ENCODE measurements around the gene AKAP9. TPM values are rescaled to one million over a fixed set of nuclear protein-coding genes. Genes with fewer than 3 reads are reported as not detected.
A peak's percentile ranks its signal among the peaks of the same experiment; 100 is the strongest.

Gene AKAP9
- total and polyA plus RNA-seq, 3 donors from 2014 or later, result 6.7 to 69.0 (median 67.3) TPM

- no peaks in the 10 kb centered on the region for H3K27me3 ChIP-seq
- no peak overlapping the region for H3K27ac ChIP-seq
- H3K4me1 ChIP-seq, result peaks cover 9% of the 10 kb centered on the region
- no peak for DNase-seq
- H3K36me3 ChIP-seq (ENCODE audit: low read depth, missing control alignments), result no peaks in the 10 kb centered on the region
- H3K9me3 ChIP-seq, result no peaks in the 10 kb centered on the region
- TF ChIP-seq CTCF (IDR thresholded peaks at IDR 0.05), result no peak
- no peak for TF ChIP-seq POLR2A (IDR thresholded peaks at IDR 0.05)
- H3K4me3 ChIP-seq, result no peak overlapping the region
- intact Hi-C loops (cut with DNase I; ENCODE audit: low total_unique reads), result no loop called here
These were observed 111.0 kb downstream of the AKAP9 start for GRCh38 chr7:92051655-92052054.

- H3K27me3 ChIP-seq, result no peaks in the 10 kb centered on the region
- no peak overlapping the region for H3K27ac ChIP-seq
- no peak for DNase-seq
- no peak for TF ChIP-seq POLR2A (IDR thresholded peaks at IDR 0.05)
- TF ChIP-seq CTCF (IDR thresholded peaks at IDR 0.05), result no peak
- peaks cover 12% of the 10 kb centered on the region for H3K4me1 ChIP-seq
- no peak overlapping the region for H3K4me3 ChIP-seq
- H3K36me3 ChIP-seq (ENCODE audit: low read depth, missing control alignments), result no peaks in the 10 kb centered on the region
- intact Hi-C loops (cut with DNase I; ENCODE audit: low total_unique reads), result no loop called here
- H3K9me3 ChIP-seq, result no peaks in the 10 kb centered on the region
- 81 to 84% methylated on average over 2 of the region's 2 CpGs for WGBS, 2 donors
These were observed 111.5 kb downstream of the AKAP9 start for GRCh38 chr7:92052159-92052558.

- no peaks in the 10 kb centered on the region for H3K9me3 ChIP-seq
- intact Hi-C loops (cut with DNase I; ENCODE audit: low total_unique reads), result no loop called here
- H3K36me3 ChIP-seq (ENCODE audit: low read depth, missing control alignments), result no peaks in the 10 kb centered on the region
- H3K27me3 ChIP-seq, result no peaks in the 10 kb centered on the region
- no peak overlapping the region for H3K27ac ChIP-seq
- TF ChIP-seq POLR2A (IDR thresholded peaks at IDR 0.05), result no peak
- no peak overlapping the region for H3K4me3 ChIP-seq
- peaks cover 18% of the 10 kb centered on the region for H3K4me1 ChIP-seq
- WGBS, 2 donors, result 77 to 82% methylated on average over 3 of the region's 3 CpGs
- DNase-seq, result no peak
These were observed 112.0 kb downstream of the AKAP9 start for GRCh38 chr7:92052684-92053083.

- 57 to 59% methylated on average over 2 of the region's 2 CpGs for WGBS, 2 donors
- intact Hi-C loops (cut with DNase I; ENCODE audit: low total_unique reads), result no loop called here
- Histone ChIP-seq H3K4me3 (no peak overlapping the region), H3K9me3 (no peaks in the 10 kb centered on the region), H3K27me3 (no peaks in the 10 kb centered on the region), H3K4me1 (peaks cover 21% of the 10 kb centered on the region), H3K36me3 (ENCODE audit: low read depth, missing control alignments) (no peaks in the 10 kb centered on the region), H3K27ac (no peak overlapping the region)
- TF ChIP-seq POLR2A (IDR thresholded peaks at IDR 0.05), result no peak
- TF ChIP-seq CTCF (IDR thresholded peaks at IDR 0.05), result no peak
- no peak for DNase-seq
These were observed 112.7 kb downstream of the AKAP9 start for GRCh38 chr7:92053312-92053711.

GRCh38 chr7:92056286-92056685 is 115.6 kb downstream of the AKAP9 start:
- intact Hi-C loops (cut with DNase I; ENCODE audit: low total_unique reads), result no loop called here
- Histone ChIP-seq H3K9me3 (no peaks in the 10 kb centered on the region), H3K36me3 (ENCODE audit: low read depth, missing control alignments) (no peaks in the 10 kb centered on the region), H3K4me1 (peaks cover 21% of the 10 kb centered on the region), H3K27me3 (no peaks in the 10 kb centered on the region), H3K4me3 (no peak overlapping the region), H3K27ac (peak overlapping the region in 1 of 2 donors; percentile 12)
- TF ChIP-seq POLR2A (IDR thresholded peaks at IDR 0.05) (no peak), CTCF (IDR thresholded peaks at IDR 0.05) (no peak)
- no peak for DNase-seq
- WGBS, 2 donors, result 38 to 51% methylated on average over 1 of the region's 1 CpG
